PFSK-1 (cell line): ENCODE data around the gene ULK3.

Experiments
- SIN3A ChIP-seq: IDR thresholded peaks from 2 replicates; pipeline ENCODE4 v1.6.1; 2012; ENCODE audit warnings: mild to moderate bottlenecking, low read length, moderate library complexity, borderline replicate concordance; ENCODE audit not compliant: insufficient read depth
- TF ChIP-seq, protein P1 (sequence below), 2 experiments: IDR thresholded peaks; 2 replicates each; pipeline versions ENCODE4 v1.6.1 to v1.8.0; 2011 to 2012; ENCODE audit warnings: low read depth in 2 of 2, low read length in 2 of 2, control low read depth in 1 of 2, inconsistent platforms in 1 of 2, mild to moderate bottlenecking in 1 of 2, moderate library complexity in 1 of 2; ENCODE audit not compliant: insufficient read depth in 1 of 2

DNA sequence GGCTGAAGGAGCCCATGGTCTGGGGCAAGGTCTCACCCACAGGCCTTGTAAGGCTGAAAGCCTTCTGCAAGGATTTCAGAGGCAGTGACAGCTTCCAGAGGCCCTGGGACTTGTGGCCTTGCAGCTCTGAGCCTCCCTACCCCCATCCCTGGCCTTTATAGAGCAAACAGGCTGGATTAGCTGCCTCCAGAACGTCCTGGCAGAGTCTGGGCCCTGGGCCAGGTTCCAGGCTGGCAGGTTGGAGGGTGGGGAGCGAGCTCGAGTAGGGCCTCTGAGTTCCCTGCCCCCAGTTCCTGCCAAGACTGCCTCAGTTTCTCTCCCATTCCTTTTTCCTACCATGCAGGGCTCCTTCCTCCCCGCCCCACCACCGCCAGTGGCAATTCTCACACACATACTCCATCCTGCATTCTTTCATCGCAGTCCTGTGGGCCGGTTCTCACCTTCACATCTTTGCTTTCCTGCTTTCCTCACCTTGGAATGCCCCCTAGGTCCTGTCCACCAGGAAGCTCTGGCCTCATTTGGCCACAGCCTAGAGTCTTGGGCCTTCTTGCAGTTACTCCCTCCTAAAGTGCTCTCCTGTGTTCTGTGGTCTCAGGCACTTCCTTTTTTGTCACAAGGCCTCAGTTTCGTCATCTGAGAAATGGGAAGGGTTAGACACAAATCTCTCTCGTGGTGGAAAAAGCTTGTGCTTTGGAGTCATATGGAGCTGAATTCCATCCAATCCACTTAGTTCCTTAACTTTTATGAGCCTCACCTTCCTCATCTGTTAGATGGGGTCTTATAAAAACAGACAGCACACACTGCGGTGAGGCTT is 27.6 kb downstream of the ULK3 start:
- TF ChIP-seq SIN3A, result no peak
- TF ChIP-seq, protein P1, sequence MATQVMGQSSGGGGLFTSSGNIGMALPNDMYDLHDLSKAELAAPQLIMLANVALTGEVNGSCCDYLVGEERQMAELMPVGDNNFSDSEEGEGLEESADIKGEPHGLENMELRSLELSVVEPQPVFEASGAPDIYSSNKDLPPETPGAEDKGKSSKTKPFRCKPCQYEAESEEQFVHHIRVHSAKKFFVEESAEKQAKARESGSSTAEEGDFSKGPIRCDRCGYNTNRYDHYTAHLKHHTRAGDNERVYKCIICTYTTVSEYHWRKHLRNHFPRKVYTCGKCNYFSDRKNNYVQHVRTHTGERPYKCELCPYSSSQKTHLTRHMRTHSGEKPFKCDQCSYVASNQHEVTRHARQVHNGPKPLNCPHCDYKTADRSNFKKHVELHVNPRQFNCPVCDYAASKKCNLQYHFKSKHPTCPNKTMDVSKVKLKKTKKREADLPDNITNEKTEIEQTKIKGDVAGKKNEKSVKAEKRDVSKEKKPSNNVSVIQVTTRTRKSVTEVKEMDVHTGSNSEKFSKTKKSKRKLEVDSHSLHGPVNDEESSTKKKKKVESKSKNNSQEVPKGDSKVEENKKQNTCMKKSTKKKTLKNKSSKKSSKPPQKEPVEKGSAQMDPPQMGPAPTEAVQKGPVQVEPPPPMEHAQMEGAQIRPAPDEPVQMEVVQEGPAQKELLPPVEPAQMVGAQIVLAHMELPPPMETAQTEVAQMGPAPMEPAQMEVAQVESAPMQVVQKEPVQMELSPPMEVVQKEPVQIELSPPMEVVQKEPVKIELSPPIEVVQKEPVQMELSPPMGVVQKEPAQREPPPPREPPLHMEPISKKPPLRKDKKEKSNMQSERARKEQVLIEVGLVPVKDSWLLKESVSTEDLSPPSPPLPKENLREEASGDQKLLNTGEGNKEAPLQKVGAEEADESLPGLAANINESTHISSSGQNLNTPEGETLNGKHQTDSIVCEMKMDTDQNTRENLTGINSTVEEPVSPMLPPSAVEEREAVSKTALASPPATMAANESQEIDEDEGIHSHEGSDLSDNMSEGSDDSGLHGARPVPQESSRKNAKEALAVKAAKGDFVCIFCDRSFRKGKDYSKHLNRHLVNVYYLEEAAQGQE (IDR thresholded peaks at IDR 0.05; ENCODE audit: insufficient read depth in 1 of 2, low read depth in 2 of 2, low read length in 2 of 2), result no peak
